GM21390 (cell line): ENCODE measurements around the gene MCF2L2.
"Not testable (repeated sequence)": the region's sequence is repeated elsewhere in the genome, so short reads cannot be mapped to it uniquely, and the experiment has no call there.

ENCODE experiments used
- ATAC-seq: cut with Tn5 transposase; IDR thresholded peaks from one replicate; pipeline ENCODE4 v1.9.1; 2021; ENCODE audit not compliant: unreplicated experiment

Gene MCF2L2

DNA sequence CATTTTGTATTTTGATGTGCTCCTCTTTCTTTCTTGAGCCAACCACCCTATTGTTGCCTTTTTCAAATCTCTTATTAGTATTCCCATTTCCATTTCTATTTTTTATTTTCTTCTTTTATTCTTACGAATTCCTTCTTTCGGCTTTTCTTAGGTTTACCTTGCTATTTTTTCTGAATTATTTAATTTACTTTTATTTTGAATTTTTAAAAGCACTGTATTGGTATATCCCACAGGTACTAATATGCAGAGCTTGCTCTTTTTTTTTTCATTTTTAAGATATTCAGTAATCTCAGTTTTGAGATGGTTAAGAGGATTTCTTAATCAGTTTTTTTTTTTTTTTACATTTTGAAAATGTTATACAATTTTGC is 18.4 kb upstream of the MCF2L2 start:
- ATAC-seq = no peak

DNA sequence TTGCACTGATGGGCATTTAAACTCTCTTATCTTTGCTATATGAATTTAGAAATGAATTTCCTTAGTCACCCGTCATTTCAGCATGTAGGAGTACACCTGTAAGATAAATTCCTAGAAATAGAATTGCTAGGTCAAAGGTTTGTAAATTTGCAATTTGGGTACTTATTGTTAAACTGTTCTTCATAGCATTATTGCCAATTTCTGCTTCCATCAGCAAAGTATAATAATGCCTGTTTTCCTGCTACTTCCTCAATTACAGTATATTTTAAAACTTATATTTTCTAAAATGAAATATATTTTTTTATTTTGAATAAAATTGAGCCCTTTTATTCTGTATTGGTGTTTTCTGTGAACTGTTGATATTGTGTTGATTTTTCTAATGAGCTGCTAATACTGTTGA is 16.3 kb upstream of the MCF2L2 start:
- ATAC-seq = no peak

GRCh38 chr3:183443395-183444385 is 15.3 kb upstream of the MCF2L2 start:
- ATAC-seq = no peak

DNA sequence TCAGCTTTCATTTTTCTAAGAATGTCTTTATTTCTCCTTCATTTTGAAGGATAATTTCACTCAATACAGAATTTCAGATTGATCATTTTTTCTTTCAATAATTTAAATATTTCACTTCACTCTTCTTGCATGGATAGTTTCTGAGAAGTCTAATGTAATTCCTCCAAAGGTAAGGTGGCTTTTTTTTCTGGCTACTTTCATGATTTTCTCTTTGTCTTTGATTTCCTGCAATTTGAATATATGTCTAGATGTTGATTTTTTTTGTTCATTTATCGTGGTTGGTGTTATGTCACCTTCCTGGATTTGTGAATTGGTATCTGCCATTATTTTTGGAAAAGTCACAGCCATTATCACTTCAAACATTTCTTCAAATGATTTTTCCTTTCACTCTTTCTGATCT is 14.6 kb upstream of the MCF2L2 start:
- ATAC-seq = no peak

- not testable (repeated sequence) for ATAC-seq
Measured at GRCh38 chr3:183440521-183440920, 12.1 kb upstream of the MCF2L2 start.

DNA sequence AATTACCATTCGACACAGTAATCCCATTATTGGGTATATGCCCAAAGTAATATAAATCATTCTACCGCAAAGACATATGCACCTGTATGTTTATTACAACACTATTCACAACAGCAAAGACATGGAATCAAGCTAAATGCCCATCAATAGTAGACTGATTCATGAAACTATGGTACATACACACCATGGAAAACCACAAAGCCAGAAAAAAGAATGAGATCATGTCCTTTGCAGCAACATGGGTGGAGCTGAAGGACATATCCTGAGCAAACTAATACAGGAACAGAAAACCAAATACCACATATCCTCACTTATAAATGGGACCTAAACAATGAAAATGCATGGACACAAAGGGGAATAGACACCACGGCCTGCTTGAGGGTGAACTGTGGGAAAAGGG is 11.1 kb upstream of the MCF2L2 start:
- no peak for ATAC-seq

GRCh38 chr3:183438735-183439134 is 10.3 kb upstream of the MCF2L2 start:
- no peak for ATAC-seq

GRCh38 chr3:183437666-183438564 is 9.5 kb upstream of the MCF2L2 start:
- ATAC-seq = no peak

DNA sequence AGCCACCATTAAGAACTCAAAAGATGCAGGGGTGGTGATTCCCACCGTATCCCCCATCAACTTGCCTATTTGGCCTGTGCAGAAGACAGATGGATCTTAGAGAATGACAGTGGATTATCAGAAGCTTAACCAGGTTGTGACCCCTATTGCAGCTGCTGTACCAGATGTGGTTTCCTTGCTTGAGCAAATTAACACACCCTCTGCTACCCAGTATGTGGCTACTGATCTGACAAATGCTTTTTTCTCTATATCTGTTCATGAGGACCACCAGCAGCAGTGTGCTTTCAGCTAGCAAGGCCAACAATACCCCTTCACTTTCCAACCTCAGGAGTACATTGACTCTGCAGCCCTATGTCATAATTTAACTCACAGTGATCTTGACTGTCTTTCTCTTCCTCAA is 8.6 kb upstream of the MCF2L2 start:
- no peak for ATAC-seq

DNA sequence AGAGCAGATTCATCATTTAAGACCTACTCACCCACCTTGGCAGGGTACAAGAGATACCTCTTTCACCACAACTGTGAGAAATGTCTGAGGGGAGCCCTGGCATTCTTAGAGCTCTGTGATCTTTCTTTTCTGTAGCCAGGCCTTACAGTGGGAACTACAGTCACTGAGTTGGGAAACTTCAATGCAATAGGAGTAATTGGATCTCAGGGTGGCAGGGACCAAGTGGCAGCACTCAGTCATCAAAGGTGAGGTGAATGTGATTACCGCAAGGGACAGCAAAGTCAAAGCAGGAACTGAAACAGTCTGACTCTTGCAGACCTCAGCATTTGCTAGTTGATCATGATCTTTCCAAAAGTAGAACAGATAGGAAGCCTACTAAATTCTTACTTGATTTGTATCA is 7.2 kb upstream of the MCF2L2 start:
- peak; percentile 91 for ATAC-seq

GRCh38 chr3:183434992-183435391 is 6.6 kb upstream of the MCF2L2 start:
- no peak for ATAC-seq

- no peak for ATAC-seq
Measured at GRCh38 chr3:183434503-183434902, 6.1 kb upstream of the MCF2L2 start.

DNA sequence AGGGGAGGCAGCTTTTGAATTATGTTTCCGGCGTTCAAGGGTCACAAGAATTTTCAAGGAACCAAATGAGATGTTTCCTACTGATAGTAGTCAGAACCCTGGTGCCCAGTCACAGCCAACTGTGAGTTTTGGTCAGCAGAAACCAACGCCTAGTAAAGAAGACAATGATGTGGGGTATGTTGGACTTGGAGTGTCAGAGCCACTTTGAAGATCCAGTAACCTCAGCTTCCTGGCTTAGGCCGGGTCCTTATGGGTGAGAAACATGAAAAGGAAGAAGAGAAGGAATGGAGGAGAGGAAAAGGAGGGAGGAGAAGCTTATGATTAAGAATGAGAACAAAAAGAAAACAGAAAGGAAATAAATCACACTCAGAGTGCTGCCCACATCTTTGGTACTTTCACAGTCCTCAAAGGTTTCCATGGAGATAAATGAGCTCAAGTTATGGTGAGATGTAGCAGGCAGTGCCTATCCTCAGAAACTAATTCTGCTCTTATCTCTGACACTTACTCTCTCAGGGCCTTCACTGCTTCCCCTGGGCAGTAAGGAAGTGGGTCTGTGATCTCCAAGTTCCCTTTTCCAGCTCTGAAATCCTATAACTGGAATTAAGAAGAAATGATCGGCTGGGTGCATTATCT is 2.0 kb upstream of the MCF2L2 start:
- no peak for ATAC-seq

- ATAC-seq = peak; percentile 36
Measured at GRCh38 chr3:183427876-183428446, 458 bp downstream of the MCF2L2 start.

DNA sequence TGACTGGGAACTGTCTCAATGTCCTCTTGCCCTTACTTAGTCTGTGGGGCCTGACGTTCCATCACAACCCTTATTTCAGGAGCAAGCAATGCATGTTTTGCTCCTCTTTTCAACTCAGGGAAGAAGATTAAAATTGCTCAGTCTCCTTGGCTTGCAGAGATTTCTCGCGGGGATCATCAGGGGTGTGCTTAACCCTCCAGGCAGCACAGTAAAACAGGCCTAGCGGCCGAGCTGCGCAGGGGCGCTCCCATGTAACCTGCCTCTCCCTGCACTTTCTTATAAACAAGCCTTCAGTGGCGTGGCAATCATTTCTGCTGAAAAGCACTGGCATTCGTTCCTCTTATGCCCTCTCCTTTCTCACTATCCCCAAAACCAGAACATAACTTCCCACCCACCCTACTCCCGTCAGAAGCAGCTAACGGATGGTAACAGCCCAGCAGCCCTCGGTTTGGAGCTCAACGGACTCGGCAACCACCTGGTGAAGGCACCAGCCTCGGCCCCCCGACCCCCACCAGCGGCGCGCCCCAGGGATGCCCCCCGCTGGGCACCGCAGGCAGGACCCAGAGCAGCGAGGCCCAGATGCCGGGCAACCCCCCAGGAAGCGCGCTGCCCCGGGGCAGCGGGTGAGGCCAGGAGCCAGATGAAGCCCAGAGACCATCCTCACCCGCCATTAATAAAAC is 1.1 kb downstream of the MCF2L2 start:
- no peak for ATAC-seq

DNA sequence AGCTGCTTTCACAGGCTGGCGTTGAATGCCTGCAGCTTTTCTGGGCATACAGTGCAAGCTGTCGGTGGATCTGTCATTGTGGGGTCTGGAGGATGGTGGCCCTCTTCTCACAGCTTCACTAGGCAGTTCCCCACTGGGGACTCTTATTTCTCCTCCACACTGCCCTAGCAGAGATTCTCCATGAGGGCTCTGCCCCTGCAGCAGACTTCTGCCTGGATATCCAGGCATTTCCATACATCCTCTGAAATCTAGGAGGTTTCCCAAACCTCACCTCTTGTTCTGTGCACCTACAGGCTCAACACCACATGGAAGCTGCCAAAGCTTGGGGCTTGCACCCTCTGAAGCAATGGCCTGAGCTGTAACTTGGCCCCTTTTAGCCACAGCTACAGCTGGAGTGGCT is 9.6 kb downstream of the MCF2L2 start:
- ATAC-seq = not testable (repeated sequence)

DNA sequence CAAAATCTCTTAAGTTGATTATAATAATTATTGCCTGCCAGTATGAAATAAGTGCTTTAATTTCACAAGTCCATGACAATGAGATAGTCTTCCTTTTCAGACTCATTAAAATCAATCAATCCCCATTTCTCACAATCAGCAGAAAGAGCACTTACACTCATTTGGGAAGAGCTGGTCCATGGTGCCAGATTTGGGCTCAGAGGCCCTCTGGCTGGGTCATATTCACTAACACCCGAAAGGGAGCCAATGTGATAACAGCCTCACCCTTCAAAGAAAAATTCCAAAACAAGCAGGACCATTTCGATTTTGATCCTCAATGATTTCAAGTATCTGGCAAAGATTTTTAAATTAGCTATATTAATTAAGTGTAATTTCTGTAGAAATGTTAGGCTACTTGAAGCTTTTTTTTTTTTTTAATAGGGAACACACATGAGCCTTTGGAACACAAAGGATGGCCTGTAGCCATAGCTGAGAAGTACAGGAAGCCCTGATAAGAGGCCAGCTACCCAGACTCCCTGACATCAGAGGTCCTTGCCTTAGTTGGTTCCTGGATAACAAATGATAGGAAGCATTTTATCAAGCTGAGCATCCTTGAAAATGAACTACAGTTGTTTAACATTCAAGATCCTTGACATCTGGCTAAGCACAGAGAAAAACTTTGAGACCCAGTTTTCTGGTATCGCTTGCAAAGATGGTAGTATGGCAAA is 17.1 kb downstream of the MCF2L2 start:
- ATAC-seq = no peak

GRCh38 chr3:183410759-183411158 is 17.7 kb downstream of the MCF2L2 start:
- ATAC-seq = no peak

GRCh38 chr3:183410280-183410679 is 18.1 kb downstream of the MCF2L2 start:
- ATAC-seq = no peak

- no peak for ATAC-seq
Measured at GRCh38 chr3:183409219-183409618, 19.2 kb downstream of the MCF2L2 start.
